GM19025 (cell line): ENCODE measurements around the gene IL20RB.

Experiments
- ATAC-seq: cut with Tn5 transposase; IDR thresholded peaks from one replicate; pipeline ENCODE4 v1.9.1; 2021; ENCODE audit warnings: mild to moderate bottlenecking, low read depth, moderate library complexity; ENCODE audit not compliant: unreplicated experiment

The IL20RB gene

GRCh38 chr3:137024348-137024747, 66.6 kb downstream of the IL20RB start:
- ATAC-seq, result no peak

GRCh38 chr3:137026701-137027100, 68.9 kb downstream of the IL20RB start:
- ATAC-seq, result no peak

- ATAC-seq, result no peak
These were observed 74.8 kb downstream of the IL20RB start for GRCh38 chr3:137032465-137033120.

- ATAC-seq, result no peak
These were observed 77.8 kb downstream of the IL20RB start for GRCh38 chr3:137035631-137036030.

GRCh38 chr3:137039570-137039969, 81.8 kb downstream of the IL20RB start:
- no peak for ATAC-seq

- ATAC-seq, result no peak
These were observed 83.5 kb downstream of the IL20RB start for GRCh38 chr3:137041251-137041650.

- ATAC-seq, result no peak
These were observed 83.9 kb downstream of the IL20RB start for GRCh38 chr3:137041686-137042085.

- no peak for ATAC-seq
These were observed 89.0 kb downstream of the IL20RB start for GRCh38 chr3:137046747-137047146.

GRCh38 chr3:137047240-137047639, 89.5 kb downstream of the IL20RB start:
- ATAC-seq, result no peak

- ATAC-seq, result no peak
These were observed 92.5 kb downstream of the IL20RB start for GRCh38 chr3:137050281-137050680.

- ATAC-seq, result no peak
These were observed 94.5 kb downstream of the IL20RB start for GRCh38 chr3:137052298-137052697.
